GM12891 (cell line): ENCODE measurements around the gene SLC48A1.

Experiments
- POLR2AphosphoS5 ChIP-seq: IDR thresholded peaks from 2 replicates; pipeline ENCODE4 v1.6.1; 2011; ENCODE audit warnings: low read depth, low read length, control low read depth
- POU2F2 ChIP-seq: IDR thresholded peaks from 2 replicates; pipeline ENCODE4 v1.6.1; 2011; ENCODE audit warnings: low read depth, mild to moderate bottlenecking, control low read depth, low read length, moderate library complexity
- TAF1 ChIP-seq: IDR thresholded peaks from 2 replicates; pipeline ENCODE4 v1.6.1; 2011; ENCODE audit warnings: low read depth, low read length, control low read depth

- TF ChIP-seq POLR2AphosphoS5 (no peak), TAF1 (no peak), POU2F2 (no peak)
Measured at GRCh38 chr12:47739297-47739696, 33.7 kb upstream of the SLC48A1 start.
